K562 (cell line): ENCODE measurements around the gene SURF6. TPM values are rescaled to one million over a fixed set of nuclear protein-coding genes. Genes with fewer than 3 reads are reported as not detected.

ENCODE experiments used
- ATAC-seq: fragments of 200-7000 bp; cut with Tn5 transposase; 3 replicates; pipeline ENCODE4 v1.9.1; 2020; ENCODE audit warnings: moderate library complexity
- BruUV-seq: library from RNA; stranded (reverse); fragments of 400-500 nt; replicated peaks from 2 replicates; lab custom pipeline; 2021; lab: Mats Ljungman, UMichigan
- CTCF ChIA-PET: fragments of 300-600 bp; formaldehyde crosslinking; extraction: SDS; loops from one replicate; lab custom pipeline; 2021; ENCODE audit warnings: low intra/inter-chr PET ratio; lab: Yijun Ruan, JAX
- POLR2A ChIA-PET: fragments of 300-600, 350-650 bp; sonication (Branson Sonifier 250); formaldehyde crosslinking; extraction: SDS; loops from one replicate; lab custom pipeline; 2021; ENCODE audit warnings: antibody characterized with exemption, inconsistent platforms; lab: Yijun Ruan, JAX
- DNase-seq, 4 experiments: peaks; one replicate each; pipeline versions ENCODE4 v3.0.0 to v3.0.0-alpha.2; 2011 to 2018; ENCODE audit warnings: low spot score in 3 of 4, mixed read lengths in 3 of 4; ENCODE audit errors: extremely low read depth in 1 of 4
- FAIRE-seq: peaks from 2 replicates; lab custom pipeline; 2011; peaks lifted over from hg19 to GRCh38; lab: Jason Lieb, UNC
- H2AFZ ChIP-seq: 2 replicates; pipeline ENCODE4 v1.6.0; 2011; ENCODE audit warnings: low read depth, low read length, control low read depth, inconsistent platforms
- H3K27ac ChIP-seq: fragments of 200-600 bp; 3 replicates; pipeline ENCODE4 v1.8.0; 2011; ENCODE audit warnings: low read depth, mild to moderate bottlenecking, control low read depth, inconsistent platforms, low read length, moderate library complexity, mixed read lengths; ENCODE audit errors: extremely low read depth
- H3K27me3 ChIP-seq, 2 experiments: fragments of 300-600 bp in 1 of 2; 2 replicates in 1 of 2; 3 replicates in 1 of 2; pipeline versions ENCODE4 v1.6.0 to v1.8.0; 2011; ENCODE audit warnings: inconsistent platforms in 2 of 2, low read length in 2 of 2, mild to moderate bottlenecking in 1 of 2, mixed read lengths in 1 of 2, moderate library complexity in 1 of 2; ENCODE audit not compliant: control insufficient read depth in 2 of 2, insufficient read depth in 2 of 2
- H3K36me3 ChIP-seq: fragments of 300-600 bp; 3 replicates; pipeline ENCODE4 v1.8.0; 2011; ENCODE audit warnings: mild to moderate bottlenecking, low read length, inconsistent platforms; ENCODE audit not compliant: control insufficient read depth, insufficient read depth
- H3K4me1 ChIP-seq, 2 experiments: fragments of 200-600 bp in 1 of 2; replicated peaks in 1 of 2; 2 replicates in 1 of 2; 3 replicates in 1 of 2; pipeline versions ENCODE4 v1.5.1 to v1.8.0; 2011; ENCODE audit warnings: inconsistent platforms in 2 of 2, low read length in 2 of 2, mild to moderate bottlenecking in 1 of 2, mixed read lengths in 1 of 2, moderate library complexity in 1 of 2; ENCODE audit not compliant: control insufficient read depth in 2 of 2, insufficient read depth in 2 of 2
- H3K4me2 ChIP-seq: 2 replicates; pipeline ENCODE4 v1.6.1; 2011; ENCODE audit warnings: low read length, control low read depth, inconsistent platforms, mixed read lengths; ENCODE audit not compliant: insufficient read depth
- H3K4me3 ChIP-seq: fragments of 200-600 bp; sonication (generic), shearing (Covaris generic); 2 replicates; pipeline ENCODE4 v1.5.1; 2016; ENCODE audit warnings: control low read depth, inconsistent platforms
- H3K79me2 ChIP-seq: fragments of 200-600 bp; 3 replicates; pipeline ENCODE4 v1.8.0; 2011; ENCODE audit warnings: low read length, inconsistent platforms; ENCODE audit not compliant: control insufficient read depth, insufficient read depth
- H3K9ac ChIP-seq, 2 experiments: 2 replicates each; pipeline versions ENCODE4 v1.6.0 to v1.6.1; 2011; ENCODE audit warnings: low read depth in 2 of 2, low read length in 2 of 2, control low read depth in 1 of 2, inconsistent platforms in 1 of 2, mild to moderate bottlenecking in 1 of 2, mixed read lengths in 1 of 2; ENCODE audit not compliant: insufficient read depth in 1 of 2
- H3K9me1 ChIP-seq: one replicate; pipeline ENCODE4 v1.6.0; 2011; ENCODE audit warnings: inconsistent platforms, mild to moderate bottlenecking, low read length, moderate library complexity; ENCODE audit not compliant: control insufficient read depth, insufficient read depth
- H3K9me3 ChIP-seq: replicated peaks from 2 replicates; pipeline ENCODE4 v1.5.1; 2011; ENCODE audit warnings: low read depth, low read length, inconsistent platforms; ENCODE audit not compliant: control insufficient read depth, insufficient read depth
- H4K20me1 ChIP-seq: replicated peaks from 2 replicates; pipeline ENCODE4 v1.6.1; 2011; ENCODE audit warnings: low read length, inconsistent platforms, mixed read lengths; ENCODE audit not compliant: control insufficient read depth, insufficient read depth
- C11orf30 ChIP-seq: fragments of 450-650 bp; IDR thresholded peaks from 2 replicates; pipeline ENCODE4 v1.6.1; 2016; ENCODE audit warnings: low read depth, mild to moderate bottlenecking
- DPF2 ChIP-seq: fragments of 450-650 bp; IDR thresholded peaks from 2 replicates; pipeline ENCODE4 v1.6.1; 2016
- ELK3 ChIP-seq: fragments of 450-650 bp; formaldehyde crosslinking; IDR thresholded peaks from 2 replicates; pipeline ENCODE4 v1.4.0; 2020; ENCODE audit warnings: mild to moderate bottlenecking
- EZH2 ChIP-seq: IDR thresholded peaks from 2 replicates; pipeline ENCODE4 v1.6.1; 2012; ENCODE audit warnings: low read depth, mild to moderate bottlenecking, inconsistent platforms, low read length, borderline replicate concordance
- KAT7 ChIP-seq: sonication (generic); formaldehyde crosslinking; IDR thresholded peaks from 2 replicates; pipeline ENCODE4 v1.8.0; 2022; ENCODE audit warnings: missing genetic modification reagents, mild to moderate bottlenecking, borderline replicate concordance
- LCOR ChIP-seq: sonication (generic); formaldehyde crosslinking; IDR thresholded peaks from 2 replicates; pipeline ENCODE4 v1.8.0; 2022; ENCODE audit warnings: mild to moderate bottlenecking, missing genetic modification reagents
- MBD1 ChIP-seq: fragments of 250-450 bp; sonication (Bioruptor Pico); IDR thresholded peaks from 2 replicates; pipeline ENCODE4 v1.8.0; 2022; ENCODE audit warnings: inconsistent platforms
- MXI1 ChIP-seq: IDR thresholded peaks from 2 replicates; pipeline ENCODE4 v1.6.1; 2011; ENCODE audit warnings: low read depth, mild to moderate bottlenecking, improper control_type of control experiment, low read length
- NCOR1 ChIP-seq: fragments of 450-650 bp; IDR thresholded peaks from 2 replicates; pipeline ENCODE4 v1.6.1; 2016; ENCODE audit warnings: mild to moderate bottlenecking, moderate library complexity
- NR2F6 ChIP-seq: fragments of 450-650 bp; formaldehyde crosslinking; IDR thresholded peaks from 2 replicates; pipeline ENCODE4 v1.4.0; 2020; ENCODE audit warnings: mild to moderate bottlenecking
- TAF1 ChIP-seq: IDR thresholded peaks from 2 replicates; pipeline ENCODE4 v1.6.1; 2011; ENCODE audit warnings: mild to moderate bottlenecking, low read length, moderate library complexity; ENCODE audit not compliant: insufficient read depth, control insufficient read depth, severe bottlenecking; ENCODE audit errors: extremely low read depth
- WGBS: fragments of 100-300 bp; shearing (Covaris generic); methylation state at CpG from one replicate; pipeline ENCODE4 v1.1.6; 2016; ENCODE audit warnings: low coverage, mixed read lengths; ENCODE audit not compliant: insufficient coverage; ENCODE audit errors: missing lambda C conversion rate; 5-methylcytosine and 5-hydroxymethylcytosine counted together
- in situ Hi-C: fragments of 300-500 bp; cut with MboI; formaldehyde crosslinking; loops from 4 replicates; pipeline ENCODE4 v1.15.0; 2018; ENCODE audit warnings: inconsistent platforms, mixed read lengths
- intact Hi-C: fragments of 100-400 bp; cut with micrococcal nuclease; formaldehyde crosslinking; loops from 2 replicates; pipeline ENCODE4 v1.14.2; 2022
- polyA plus RNA-seq, 8 experiments: library from polyadenylated mRNA; depleted of rRNA in 4 of 8; stranded (reverse) in 5 of 8; unstranded in 3 of 8; fragments of >200 nt; fragmentation: Nextera tagmentation in 2 of 8; fragmentation: Illumina TruSeq in 1 of 8; extraction: Ambion mirVana in 2 of 8; extraction: Trizol in 1 of 8; gene quantifications; 2 replicates each; pipeline versions ENCODE4 v1.2.1 to v1.2.3, GENCODE V29; 2011 to 2014; ENCODE audit warnings: inconsistent platforms in 1 of 8, missing spikeins in 1 of 8
- total RNA-seq, 7 experiments: library from RNA; depleted of rRNA in 6 of 7; stranded (reverse); fragments of >200 nt in 6 of 7; fragmentation: Illumina TruSeq in 2 of 7; extraction: Trizol in 2 of 7; gene quantifications; 2 replicates each; pipeline versions ENCODE4 v1.2.1 to v1.2.3, GENCODE V29; 2011 to 2021; ENCODE audit warnings: low replicate concordance in 1 of 7

SURF6 gene
- total and polyA plus RNA-seq, 9 of the 15 experiments (the other 6 are each of a cell fraction or from before 2014, with no cell fraction given): 1.4 to 68.3 (median 14.7) TPM

- H3K36me3 ChIP-seq: peaks cover 71% of the 10 kb centered on the region; the same call in 2 of the 3 replicates
- FAIRE-seq (no peak), DNase-seq (no peak)
- BruUV-seq: no TSS peak
- no peak overlapping the region for H2AFZ ChIP-seq
- POLR2A ChIA-PET: interaction anchor here (1.0 to 7.4 kb wide), 4 partner anchors 9 to 14 kb away, joined by 4 to 109 read pairs (median 7); partner anchors contain the start of genes MED22 and RPL7A
- H3K4me2 ChIP-seq: no peak overlapping the region
- peaks cover 17 to 50% of the 10 kb centered on the region in 2 experiments; a peak in 4 of 5 replicates for H3K4me1 ChIP-seq
- peaks cover 33% of the 10 kb centered on the region for H4K20me1 ChIP-seq
- no peaks in the 10 kb centered on the region for H3K9me3 ChIP-seq
- intact Hi-C loops (loop anchor here (2.0 kb wide), 1 partner anchor 129 kb away; no protein-coding TSS in a partner anchor), in situ Hi-C loops (no loop called here)
- H3K9me1 ChIP-seq: no peaks in the 10 kb centered on the region
- H3K9ac ChIP-seq: peak overlapping the region in 1 of 2 experiments; percentile 93; a peak in 2 of 4 replicates
- 82% methylated on average over 14 of the region's 14 CpGs for WGBS
- TF ChIP-seq KAT7 (CRISPR knock-in tag): no peak
- no peak for TF ChIP-seq EZH2
- TF ChIP-seq, all 486 proteins: peak for 0
- no peak overlapping the region for H3K27ac ChIP-seq
- CTCF ChIA-PET: interaction anchor here (0.6 kb wide), 1 partner anchor 69 kb away, joined by 3 read pairs; no protein-coding TSS in a partner anchor
- no peak for ATAC-seq
- peaks cover 36% of the 10 kb centered on the region for H3K79me2 ChIP-seq
- H3K27me3 ChIP-seq: no peaks in the 10 kb centered on the region
- H3K4me3 ChIP-seq: peak overlapping the region; percentile 67; the same call in 1 of the 2 replicates
These were observed 21.7 kb upstream of the SURF6 start for GRCh38 chr9:133357656-133358055.

- peaks cover 36% of the 10 kb centered on the region for H3K79me2 ChIP-seq
- no peaks in the 10 kb centered on the region for H3K9me3 ChIP-seq
- peak within 1 kb of the TSS; percentile 85 for H2AFZ ChIP-seq
- no TSS peak for BruUV-seq
- H3K36me3 ChIP-seq: peaks cover 71% of the 10 kb centered on the region
- peaks cover 40% of the 10 kb centered on the region for H4K20me1 ChIP-seq
- no peaks in the 10 kb centered on the region for H3K9me1 ChIP-seq
- ChIA-PET CTCF (interaction anchor here (0.7 kb wide), 1 partner anchor 19 kb away, joined by 4 read pairs; the partner anchor contains the start of gene SURF4), POLR2A (interaction anchor here (0.5 to 7.4 kb wide), 11 partner anchors 7 to 1990 kb away, joined by 3 to 109 read pairs (median 4); partner anchors contain the start of genes MED22 and RPL7A)
- H3K27me3 ChIP-seq: no peaks in the 10 kb centered on the region
- H3K4me1 ChIP-seq: peaks cover 17 to 45% of the 10 kb centered on the region in 2 experiments; a peak in 4 of 5 replicates
- peak within 1 kb of the TSS; percentile 86 for H3K4me2 ChIP-seq
- intact Hi-C loops (no loop called here), in situ Hi-C loops (no loop called here)
- H3K27ac ChIP-seq: peak within 1 kb of the TSS; percentile 48
- peak within 1 kb of the TSS; percentile 67 for H3K4me3 ChIP-seq
- DNase-seq (peak; percentile 83 to 91 (median 88)), FAIRE-seq (peak; percentile 23), ATAC-seq (peak; percentile 85)
- H3K9ac ChIP-seq: peak within 1 kb of the TSS; percentile 80 to 96
- 2% methylated on average over 40 of the region's 78 CpGs for WGBS
- TF ChIP-seq MBD1 (CRISPR knock-in tag): no peak
- peak; percentile 62; the same call in 1 of the 2 replicates for TF ChIP-seq MXI1
- no peak for TF ChIP-seq NR2F6
- TF ChIP-seq DPF2: peak; percentile 28; the same call in 1 of the 2 replicates
- TF ChIP-seq ELK3 (CRISPR knock-in tag): no peak
- peak; percentile 86 for TF ChIP-seq C11orf30
- TF ChIP-seq NCOR1: 0 out of 2 replicates have a peak, but pooled peaks have one; percentile 24
- peak; percentile 85 for TF ChIP-seq TAF1
- peak; percentile 74 for TF ChIP-seq LCOR
These were observed 20.6 kb upstream of the SURF6 start, which contains the start of the genes SURF1 and SURF2 for GRCh38 chr9:133356391-133357091. Gene SURF1, minus strand, starts transcription at chr9:133356487. Its CDS starts 34 bp downstream, at chr9:133356453. Gene SURF2, plus strand, starts transcription at chr9:133356550. Its CDS starts 43 bp downstream, at chr9:133356593.
